PC-9 (cell line): Measurements from ENCODE around the gene RNU1-2. TPM values are rescaled to one million over a fixed set of nuclear protein-coding genes. Genes with fewer than 3 reads are reported as not detected.

Experiments
- BruUV-seq: library from RNA; stranded (reverse); fragments of 400-500 nt; replicated peaks from 2 replicates; lab custom pipeline; 2021; lab: Mats Ljungman, UMichigan
- CTCF ChIA-PET: fragments of 300-600 bp; sonication (Branson Sonifier 250); formaldehyde crosslinking; loops from one replicate; lab custom pipeline; 2022; ENCODE audit warnings: antibody characterized with exemption; lab: Charles Lee
- POLR2A ChIA-PET: fragments of 300-600 bp; sonication (Branson Sonifier 250); formaldehyde crosslinking; loops from one replicate; lab custom pipeline; 2022; ENCODE audit warnings: antibody characterized with exemption; ENCODE audit not compliant: unreplicated experiment; lab: Charles Lee
- DNase-seq, 2 experiments: peaks; one replicate each; pipeline versions ENCODE4 v3.0.0 to v3.0.0-alpha.2; 2015 to 2022; ENCODE audit warnings: mixed read lengths in 1 of 2
- H2AFZ ChIP-seq: fragments of 200-600 bp; sonication (generic); 2 replicates; pipeline ENCODE4 v1.8.1; 2017; ENCODE audit warnings: antibody characterized with exemption
- H3F3A ChIP-seq: fragments of 200-600 bp; sonication (generic); 2 replicates; pipeline ENCODE4 v1.8.1; 2017; ENCODE audit warnings: antibody characterized with exemption, mild to moderate bottlenecking, low read depth; ENCODE audit not compliant: insufficient read depth
- H3K27ac ChIP-seq: fragments of 200-600 bp; sonication (generic); 2 replicates; pipeline ENCODE4 v1.6.1; 2016; ENCODE audit warnings: mixed run types
- H3K27me3 ChIP-seq: fragments of 200-600 bp; sonication (generic); 2 replicates; pipeline ENCODE4 v1.6.1; 2016; ENCODE audit warnings: low read depth, mixed run types; ENCODE audit not compliant: insufficient read depth
- H3K36me3 ChIP-seq: fragments of 200-600 bp; sonication (generic); 2 replicates; pipeline ENCODE4 v1.6.1; 2016; ENCODE audit warnings: low read depth, mixed run types
- H3K4me1 ChIP-seq: fragments of 200-600 bp; sonication (generic); replicated peaks from 2 replicates; pipeline ENCODE4 v1.6.1; 2016; ENCODE audit warnings: mixed run types; ENCODE audit not compliant: insufficient read depth
- H3K4me2 ChIP-seq: fragments of 200-600 bp; sonication (generic); 2 replicates; pipeline ENCODE4 v1.6.1; 2017; ENCODE audit warnings: mixed run types
- H3K4me3 ChIP-seq: fragments of 200-600 bp; sonication (generic); 2 replicates; pipeline ENCODE4 v1.6.1; 2016; ENCODE audit warnings: mixed run types
- H3K79me2 ChIP-seq: fragments of 200-600 bp; sonication (generic); 2 replicates; pipeline ENCODE4 v1.6.1; 2017; ENCODE audit warnings: low read depth, mixed run types
- H3K9me2 ChIP-seq: fragments of 200-600 bp; sonication (generic); 2 replicates; pipeline ENCODE4 v1.8.1; 2017; ENCODE audit warnings: mild to moderate bottlenecking; ENCODE audit not compliant: insufficient read depth
- H3K9me3 ChIP-seq: fragments of 200-600 bp; sonication (generic); 2 replicates; pipeline ENCODE4 v1.8.1; 2016; ENCODE audit warnings: low read depth; ENCODE audit not compliant: insufficient read depth
- H4K20me1 ChIP-seq: fragments of 200-600 bp; sonication (generic); 2 replicates; pipeline ENCODE4 v1.8.1; 2017; ENCODE audit not compliant: insufficient read depth
- EZH2 ChIP-seq: fragments of 200-600 bp; sonication (generic); IDR thresholded peaks from 2 replicates; pipeline ENCODE4 v1.8.0; 2017; ENCODE audit warnings: antibody characterized with exemption, low read depth
- intact Hi-C: fragments of 100-400 bp; cut with micrococcal nuclease; formaldehyde crosslinking; loops from one replicate; pipeline ENCODE4 v1.10.0; 2022; ENCODE audit not compliant: unreplicated experiment
- total RNA-seq: library from RNA; stranded (reverse); gene quantifications from 2 replicates; pipeline ENCODE4 v1.2.3, GENCODE V29; 2021
- TF ChIP-seq, protein P1 (sequence below): fragments of 200-600 bp; sonication (generic); conservative IDR thresholded peaks from 2 replicates; pipeline ENCODE4 v1.6.1; 2017; ENCODE audit warnings: mixed run types, antibody characterized with exemption, mild to moderate bottlenecking, moderate library complexity

RNU1-2 gene
- total RNA-seq, 1 experiment from 2014 or later, result 1,333 TPM

DNA sequence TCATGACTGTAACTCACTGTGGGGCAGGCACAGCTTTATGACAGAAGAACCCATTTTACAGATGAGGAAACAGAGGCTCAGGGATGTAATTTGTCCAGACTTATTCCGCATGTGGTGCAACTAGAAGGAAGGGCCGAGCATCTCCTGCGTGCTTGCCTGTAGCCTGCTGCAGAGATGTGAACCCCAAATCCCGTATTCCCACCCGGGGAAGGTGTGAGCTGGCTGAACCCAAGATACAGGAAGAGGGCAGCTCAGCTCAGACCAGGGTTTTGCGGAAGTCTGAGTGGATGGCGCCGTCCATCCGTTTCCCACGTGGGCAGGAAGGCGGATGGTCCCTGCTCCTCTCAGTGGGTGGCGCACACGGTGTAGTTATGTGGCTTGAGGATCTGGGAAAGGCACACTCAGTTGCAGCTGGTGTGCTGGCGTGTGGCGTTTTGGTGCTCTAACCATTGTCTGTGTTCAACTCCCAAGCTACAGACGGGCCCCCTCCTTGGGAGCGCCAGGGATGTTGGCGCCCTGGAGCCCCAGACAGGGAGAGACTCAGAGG lies 27.2 kb downstream of the RNU1-2 start:
- Histone ChIP-seq H3K27me3 (no peaks in the 10 kb centered on the region), H3K9me3 (no peaks in the 10 kb centered on the region), H2AFZ (no peak overlapping the region), H3K36me3 (no peaks in the 10 kb centered on the region), H3K4me1 (no peaks in the 10 kb centered on the region), H4K20me1 (no peaks in the 10 kb centered on the region), H3K79me2 (no peaks in the 10 kb centered on the region), H3F3A (no peaks in the 10 kb centered on the region), H3K4me3 (no peak overlapping the region), H3K27ac (no peak overlapping the region), H3K9me2 (no peaks in the 10 kb centered on the region), H3K4me2 (no peak overlapping the region)
- no TSS peak for BruUV-seq
- CTCF ChIA-PET, result no interaction called here
- intact Hi-C loops, result no loop called here
- no peak for TF ChIP-seq EZH2
- TF ChIP-seq, protein P1, sequence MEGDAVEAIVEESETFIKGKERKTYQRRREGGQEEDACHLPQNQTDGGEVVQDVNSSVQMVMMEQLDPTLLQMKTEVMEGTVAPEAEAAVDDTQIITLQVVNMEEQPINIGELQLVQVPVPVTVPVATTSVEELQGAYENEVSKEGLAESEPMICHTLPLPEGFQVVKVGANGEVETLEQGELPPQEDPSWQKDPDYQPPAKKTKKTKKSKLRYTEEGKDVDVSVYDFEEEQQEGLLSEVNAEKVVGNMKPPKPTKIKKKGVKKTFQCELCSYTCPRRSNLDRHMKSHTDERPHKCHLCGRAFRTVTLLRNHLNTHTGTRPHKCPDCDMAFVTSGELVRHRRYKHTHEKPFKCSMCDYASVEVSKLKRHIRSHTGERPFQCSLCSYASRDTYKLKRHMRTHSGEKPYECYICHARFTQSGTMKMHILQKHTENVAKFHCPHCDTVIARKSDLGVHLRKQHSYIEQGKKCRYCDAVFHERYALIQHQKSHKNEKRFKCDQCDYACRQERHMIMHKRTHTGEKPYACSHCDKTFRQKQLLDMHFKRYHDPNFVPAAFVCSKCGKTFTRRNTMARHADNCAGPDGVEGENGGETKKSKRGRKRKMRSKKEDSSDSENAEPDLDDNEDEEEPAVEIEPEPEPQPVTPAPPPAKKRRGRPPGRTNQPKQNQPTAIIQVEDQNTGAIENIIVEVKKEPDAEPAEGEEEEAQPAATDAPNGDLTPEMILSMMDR, result no peak
- POLR2A ChIA-PET, result no interaction called here
- DNase-seq, result no peak

DNA sequence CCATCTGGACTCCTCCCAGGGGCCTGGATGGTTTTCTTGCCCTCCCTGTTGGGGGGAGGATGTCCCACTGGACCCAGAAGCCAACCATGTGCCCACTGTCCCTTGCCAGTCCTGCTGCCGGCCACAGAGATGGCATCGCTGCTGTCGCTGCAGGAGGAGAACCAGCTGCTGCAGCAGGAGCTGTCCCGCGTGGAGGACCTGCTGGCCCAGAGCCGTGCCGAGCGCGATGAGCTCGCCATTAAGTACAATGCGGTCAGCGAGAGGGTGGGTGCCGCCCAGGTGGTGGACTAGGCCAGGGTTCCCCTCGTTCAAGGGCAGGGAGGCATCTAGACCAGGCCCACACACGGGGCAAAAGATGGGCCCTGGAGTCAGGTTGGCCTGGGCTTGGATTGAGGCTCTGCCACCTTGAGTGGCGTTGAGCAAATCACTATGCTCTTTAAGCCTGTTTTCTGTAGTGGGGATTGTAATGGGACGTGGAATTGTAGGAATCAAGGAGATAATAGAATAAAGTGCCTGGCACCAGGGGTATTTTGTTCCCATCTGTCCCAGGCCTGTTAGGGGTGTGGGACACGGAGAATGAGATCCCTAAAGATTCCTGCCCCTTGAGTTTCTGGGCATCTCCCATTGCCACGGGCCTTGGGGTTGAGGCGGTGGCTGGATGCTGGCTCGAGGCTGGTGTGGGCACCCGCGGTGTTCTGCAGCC lies 28.6 kb downstream of the RNU1-2 start:
- H4K20me1 ChIP-seq, result no peaks in the 10 kb centered on the region
- CTCF ChIA-PET, result interaction anchor here (0.6 kb wide), 1 partner anchor 1032 kb away, joined by 5 read pairs; no protein-coding TSS in a partner anchor
- TF ChIP-seq, protein P1, result no peak
- H3K4me3 ChIP-seq, result no peak overlapping the region
- POLR2A ChIA-PET, result no interaction called here
- H3K9me3 ChIP-seq, result no peaks in the 10 kb centered on the region
- BruUV-seq, result no TSS peak
- no peaks in the 10 kb centered on the region for H3K79me2 ChIP-seq
- no peaks in the 10 kb centered on the region for H3K36me3 ChIP-seq
- H3K9me2 ChIP-seq, result no peaks in the 10 kb centered on the region
- H2AFZ ChIP-seq, result no peak overlapping the region
- no peaks in the 10 kb centered on the region for H3K27me3 ChIP-seq
- DNase-seq, result no peak
- no peak overlapping the region for H3K27ac ChIP-seq
- intact Hi-C loops, result no loop called here
- no peaks in the 10 kb centered on the region for H3F3A ChIP-seq
- H3K4me2 ChIP-seq, result no peak overlapping the region
- no peaks in the 10 kb centered on the region for H3K4me1 ChIP-seq

DNA sequence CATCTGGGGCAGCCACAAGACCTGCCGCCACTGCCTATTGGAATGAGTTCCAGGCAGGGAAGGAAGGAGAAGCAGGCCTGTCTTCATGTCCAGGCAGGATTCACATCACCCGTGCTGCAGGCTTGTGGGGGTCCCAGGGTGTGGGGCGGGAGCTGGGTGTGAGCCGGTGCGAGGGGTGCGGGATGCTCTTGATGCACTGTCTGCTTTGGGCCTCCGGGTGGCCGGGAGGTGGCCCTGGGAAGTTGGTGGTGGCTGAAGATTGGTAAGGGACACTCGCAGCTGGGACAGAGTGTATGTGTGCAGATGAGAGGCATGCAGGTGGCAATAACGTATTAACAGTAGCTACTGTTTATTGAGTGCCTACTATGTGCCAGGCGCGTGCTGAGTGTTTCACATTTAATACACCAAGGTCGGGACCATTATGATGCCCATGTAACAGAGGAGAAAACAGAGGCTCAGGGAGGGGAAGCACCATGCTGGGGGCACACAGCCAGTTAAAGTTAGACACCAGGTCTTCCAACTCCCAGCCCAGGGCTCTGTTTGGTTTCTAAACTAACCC lies 29.2 kb downstream of the RNU1-2 start:
- CTCF ChIA-PET, result no interaction called here
- Histone ChIP-seq H3K79me2 (no peaks in the 10 kb centered on the region), H3K9me3 (no peaks in the 10 kb centered on the region), H3K4me1 (no peaks in the 10 kb centered on the region), H3K27me3 (no peaks in the 10 kb centered on the region), H3F3A (no peaks in the 10 kb centered on the region), H3K9me2 (no peaks in the 10 kb centered on the region), H3K36me3 (no peaks in the 10 kb centered on the region), H2AFZ (no peak overlapping the region), H4K20me1 (no peaks in the 10 kb centered on the region), H3K4me3 (no peak overlapping the region), H3K27ac (no peak overlapping the region), H3K4me2 (no peak overlapping the region)
- DNase-seq, result no peak
- no TSS peak for BruUV-seq
- TF ChIP-seq, protein P1, result no peak
- POLR2A ChIA-PET, result no interaction called here
- intact Hi-C loops, result no loop called here
